HepG2 (cell line): ENCODE data around the gene MS4A14. TPM values are rescaled to one million over a fixed set of nuclear protein-coding genes. Genes with fewer than 3 reads are reported as not detected.
A peak's percentile ranks its signal among the peaks of the same experiment; 100 is the strongest.

ENCODE experiments used
- ATAC-seq: fragments of 200-7000 bp; cut with Tn5 transposase; 3 replicates; pipeline ENCODE4 v1.9.1; 2020; ENCODE audit warnings: mild to moderate bottlenecking, moderate library complexity
- BruUV-seq: library from RNA; stranded (reverse); fragments of 400-500 nt; replicated peaks from 2 replicates; lab custom pipeline; 2021; lab: Mats Ljungman, UMichigan
- CTCF ChIA-PET: fragments of 300-600 bp; formaldehyde crosslinking; extraction: SDS; loops from one replicate; lab custom pipeline; 2021; ENCODE audit warnings: low total read pairs, inconsistent platforms, low intra/inter-chr PET ratio; lab: Yijun Ruan, JAX
- POLR2A ChIA-PET: fragments of 350-600 bp; sonication (Branson Sonifier 250); formaldehyde crosslinking; loops from one replicate; lab custom pipeline; 2020; ENCODE audit warnings: antibody characterized with exemption, inconsistent platforms; lab: Yijun Ruan, JAX
- DNase-seq: peaks from one replicate; pipeline ENCODE4 v3.0.0-alpha.2; 2015; ENCODE audit warnings: low spot score
- FAIRE-seq: peaks from 3 replicates; lab custom pipeline; 2011; peaks lifted over from hg19 to GRCh38; lab: Jason Lieb, UNC
- H2AFZ ChIP-seq: one replicate; pipeline ENCODE4 v1.6.1; 2011; ENCODE audit warnings: low read length, inconsistent platforms
- H3K27ac ChIP-seq: fragments of 300-600 bp; 3 replicates; pipeline ENCODE4 v1.8.0; 2011; ENCODE audit warnings: mixed run types, mild to moderate bottlenecking, mixed read lengths, low read length, inconsistent platforms; ENCODE audit not compliant: insufficient read depth; ENCODE audit errors: extremely low read length
- H3K27me3 ChIP-seq, 2 experiments: fragments of 200-600 bp in 1 of 2; 2 replicates in 1 of 2; 3 replicates in 1 of 2; pipeline versions ENCODE4 v1.6.0 to v1.8.0; 2011; ENCODE audit warnings: low read length in 2 of 2, mild to moderate bottlenecking in 2 of 2, moderate library complexity in 2 of 2, inconsistent platforms in 1 of 2; ENCODE audit not compliant: insufficient read depth in 2 of 2, control insufficient read depth in 1 of 2
- H3K36me3 ChIP-seq, 2 experiments: fragments of 200-600 bp in 1 of 2; replicated peaks in 1 of 2; 2 replicates in 1 of 2; 3 replicates in 1 of 2; pipeline versions ENCODE4 v1.5.1 to v1.8.0; 2011; ENCODE audit warnings: low read length in 2 of 2, inconsistent platforms in 1 of 2; ENCODE audit not compliant: insufficient read depth in 2 of 2, control insufficient read depth in 1 of 2
- H3K4me1 ChIP-seq: 2 replicates; pipeline ENCODE4 v1.5.1; 2012; ENCODE audit warnings: low read length, inconsistent platforms; ENCODE audit not compliant: insufficient read depth
- H3K4me2 ChIP-seq: 2 replicates; pipeline ENCODE4 v1.6.0; 2011; ENCODE audit warnings: low read depth, low read length, inconsistent platforms
- H3K4me3 ChIP-seq, 3 experiments: fragments of 200-600 bp in 1 of 3; sonication (generic), shearing (Covaris generic) in 1 of 3; replicated peaks in 1 of 3; 2 replicates each; pipeline ENCODE4 v1.5.1; 2011 to 2016; ENCODE audit warnings: low read length in 3 of 3, inconsistent platforms in 2 of 3, low read depth in 2 of 3, mild to moderate bottlenecking in 2 of 3, control low read depth in 1 of 3, mixed read lengths in 1 of 3; ENCODE audit not compliant: insufficient read depth in 1 of 3
- H3K79me2 ChIP-seq: one replicate; pipeline ENCODE4 v1.6.1; 2011; ENCODE audit warnings: low read length, inconsistent platforms; ENCODE audit not compliant: insufficient read depth
- H3K9ac ChIP-seq: 2 replicates; pipeline ENCODE4 v1.6.0; 2011; ENCODE audit warnings: mild to moderate bottlenecking, low read depth, low read length, inconsistent platforms; ENCODE audit not compliant: insufficient read depth
- H3K9me3 ChIP-seq: 2 replicates; pipeline ENCODE4 v1.5.1; 2012; ENCODE audit warnings: mild to moderate bottlenecking, low read length
- H4K20me1 ChIP-seq: 2 replicates; pipeline ENCODE4 v1.6.0; 2011; ENCODE audit warnings: inconsistent platforms, mild to moderate bottlenecking, low read length, moderate library complexity; ENCODE audit not compliant: insufficient read depth
- CEBPB ChIP-seq: IDR thresholded peaks from 2 replicates; pipeline ENCODE4 v1.6.1; 2011; ENCODE audit warnings: low read depth, low read length, improper control_type of control experiment, borderline replicate concordance
- HMGA1 ChIP-seq: sonication (generic); formaldehyde crosslinking; conservative IDR thresholded peaks from 2 replicates; pipeline ENCODE4 v1.4.0; 2020; ENCODE audit warnings: missing genetic modification reagents
- THYN1 ChIP-seq: sonication (generic); formaldehyde crosslinking; IDR thresholded peaks from 2 replicates; pipeline ENCODE4 v1.8.1; 2023; ENCODE audit warnings: low read depth, mild to moderate bottlenecking, moderate library complexity, missing genetic modification reagents, borderline replicate concordance
- ZNF260 ChIP-seq: sonication (generic); formaldehyde crosslinking; IDR thresholded peaks from 2 replicates; pipeline ENCODE4 v1.4.0; 2020; ENCODE audit warnings: missing genetic modification reagents, low read depth, mild to moderate bottlenecking, borderline replicate concordance
- ZNF644 ChIP-seq: IDR thresholded peaks from 2 replicates; pipeline ENCODE4 v1.6.1; 2016; ENCODE audit warnings: low read depth
- WGBS: methylation state at CpG from one replicate; pipeline ENCODE4 v1.1.6; 2017; ENCODE audit warnings: low lambda C conversion rate; 5-methylcytosine and 5-hydroxymethylcytosine counted together
- in situ Hi-C: cut with HindIII; loops from 2 replicates; pipeline ENCODE4 v1.10.0; 2017; ENCODE audit warnings: low pct_unique_long_range_greater_than_20kb; ENCODE audit not compliant: extremely low pct_ligation_motif_present
- intact Hi-C: fragments of 100-400 bp; cut with micrococcal nuclease; formaldehyde crosslinking; loops from one replicate; pipeline ENCODE4 v1.10.0; 2022; ENCODE audit not compliant: unreplicated experiment
- polyA plus RNA-seq, 8 experiments: library from polyadenylated mRNA; depleted of rRNA in 3 of 8; stranded (reverse) in 7 of 8; unstranded in 1 of 8; fragments of >200 nt; fragmentation: Illumina TruSeq in 4 of 8; extraction: Trizol in 4 of 8; gene quantifications; 2 replicates each; pipeline versions ENCODE4 v1.2.1 to v1.2.3, GENCODE V29; 2011 to 2016; ENCODE audit warnings: low read depth in 4 of 8, missing spikeins in 1 of 8, mixed read lengths in 1 of 8; ENCODE audit not compliant: insufficient read depth in 1 of 8
- total RNA-seq, 5 experiments: library from RNA; depleted of rRNA; stranded (reverse); fragments of >200 nt; fragmentation: Illumina TruSeq; extraction: Trizol; gene quantifications; 2 replicates each; pipeline ENCODE4 v1.2.3, GENCODE V29; 2016; ENCODE audit warnings: low read depth in 1 of 5
- TF ChIP-seq, protein P1 (sequence below): sonication (generic); formaldehyde crosslinking; IDR thresholded peaks from 2 replicates; pipeline ENCODE4 v1.4.0; 2020; ENCODE audit warnings: mild to moderate bottlenecking, missing genetic modification reagents
- TF ChIP-seq, protein P2 (sequence below): sonication (generic); formaldehyde crosslinking; IDR thresholded peaks from 2 replicates; pipeline ENCODE4 v1.8.1; 2023; ENCODE audit warnings: mild to moderate bottlenecking, moderate library complexity, missing genetic modification reagents

The MS4A14 gene
- total and polyA plus RNA-seq, 2 of the 13 experiments (the other 11 are each of a cell fraction or from before 2014, with no cell fraction given), result not detected

- Histone ChIP-seq H3K27me3 (peaks cover 0 to 6% of the 10 kb centered on the region in 2 experiments; a peak in 1 of 5 replicates), H3K36me3 (no peaks in the 10 kb centered on the region), H3K4me3 (no peak overlapping the region), H3K9ac (no peak overlapping the region), H3K79me2 (no peaks in the 10 kb centered on the region), H3K4me1 (no peaks in the 10 kb centered on the region), H3K4me2 (no peak overlapping the region), H3K9me3 (no peaks in the 10 kb centered on the region), H3K27ac (no peak overlapping the region), H2AFZ (no peak overlapping the region), H4K20me1 (no peaks in the 10 kb centered on the region)
- FAIRE-seq (no peak), DNase-seq (no peak), ATAC-seq (no peak)
- BruUV-seq, result no TSS peak
- TF ChIP-seq CEBPB (peak; percentile 57; the same call in 1 of the 2 replicates), THYN1 (CRISPR knock-in tag) (no peak), ZNF644 (no peak)
- ChIA-PET CTCF (no interaction called here), POLR2A (no interaction called here)
- intact Hi-C loops (loop anchor here (5.0 kb wide), 1 partner anchor 80 kb away; no protein-coding TSS in a partner anchor), in situ Hi-C loops (loop anchor here (25.0 kb wide), 1 partner anchor 140 kb away; the partner anchor contains the start of gene MS4A12)
- WGBS, result 5% methylated on average over 2 of the region's 2 CpGs
Measured at GRCh38 chr11:60347084-60347797, 49.0 kb upstream of the MS4A14 start.

DNA sequence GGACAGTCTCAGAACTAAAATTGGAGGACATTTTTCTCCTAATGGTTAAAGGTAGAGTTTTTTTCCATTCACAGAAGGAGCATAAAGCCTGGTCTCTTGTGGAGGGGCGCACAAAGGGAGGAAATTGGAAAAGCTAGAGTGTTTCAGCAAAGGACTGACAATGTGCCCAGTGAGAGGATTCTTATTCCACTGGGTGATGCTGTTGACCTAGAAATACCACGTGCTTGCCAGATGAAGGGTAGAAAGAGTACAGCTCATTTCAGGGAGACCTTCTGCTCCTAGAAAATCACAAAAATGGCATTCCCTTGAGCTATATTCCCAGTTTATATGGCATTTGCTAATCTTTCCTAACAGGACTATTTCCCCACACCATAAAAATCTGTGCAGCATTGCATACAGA, 48.1 kb upstream of the MS4A14 start:
- BruUV-seq, result no TSS peak
- intact Hi-C loops (loop anchor here (5.0 kb wide), 1 partner anchor 81 kb away; no protein-coding TSS in a partner anchor), in situ Hi-C loops (loop anchor here (25.0 kb wide), 1 partner anchor 139 kb away; the partner anchor contains the start of gene MS4A12)
- Histone ChIP-seq H2AFZ (no peak overlapping the region), H3K27me3 (peaks cover 0 to 6% of the 10 kb centered on the region in 2 experiments; a peak in 1 of 5 replicates), H3K79me2 (no peaks in the 10 kb centered on the region), H4K20me1 (no peaks in the 10 kb centered on the region), H3K9ac (no peak overlapping the region), H3K4me1 (no peaks in the 10 kb centered on the region), H3K4me3 (no peak overlapping the region), H3K27ac (no peak overlapping the region), H3K9me3 (no peaks in the 10 kb centered on the region), H3K4me2 (no peak overlapping the region), H3K36me3 (no peaks in the 10 kb centered on the region)
- ChIA-PET POLR2A (no interaction called here), CTCF (no interaction called here)
- WGBS, result 19% methylated on average over 2 of the region's 2 CpGs
- ATAC-seq (no peak), DNase-seq (no peak), FAIRE-seq (no peak)
- no peak for TF ChIP-seq HMGA1
- TF ChIP-seq ZNF260 (CRISPR knock-in tag), result no peak
- TF ChIP-seq, protein P1, sequence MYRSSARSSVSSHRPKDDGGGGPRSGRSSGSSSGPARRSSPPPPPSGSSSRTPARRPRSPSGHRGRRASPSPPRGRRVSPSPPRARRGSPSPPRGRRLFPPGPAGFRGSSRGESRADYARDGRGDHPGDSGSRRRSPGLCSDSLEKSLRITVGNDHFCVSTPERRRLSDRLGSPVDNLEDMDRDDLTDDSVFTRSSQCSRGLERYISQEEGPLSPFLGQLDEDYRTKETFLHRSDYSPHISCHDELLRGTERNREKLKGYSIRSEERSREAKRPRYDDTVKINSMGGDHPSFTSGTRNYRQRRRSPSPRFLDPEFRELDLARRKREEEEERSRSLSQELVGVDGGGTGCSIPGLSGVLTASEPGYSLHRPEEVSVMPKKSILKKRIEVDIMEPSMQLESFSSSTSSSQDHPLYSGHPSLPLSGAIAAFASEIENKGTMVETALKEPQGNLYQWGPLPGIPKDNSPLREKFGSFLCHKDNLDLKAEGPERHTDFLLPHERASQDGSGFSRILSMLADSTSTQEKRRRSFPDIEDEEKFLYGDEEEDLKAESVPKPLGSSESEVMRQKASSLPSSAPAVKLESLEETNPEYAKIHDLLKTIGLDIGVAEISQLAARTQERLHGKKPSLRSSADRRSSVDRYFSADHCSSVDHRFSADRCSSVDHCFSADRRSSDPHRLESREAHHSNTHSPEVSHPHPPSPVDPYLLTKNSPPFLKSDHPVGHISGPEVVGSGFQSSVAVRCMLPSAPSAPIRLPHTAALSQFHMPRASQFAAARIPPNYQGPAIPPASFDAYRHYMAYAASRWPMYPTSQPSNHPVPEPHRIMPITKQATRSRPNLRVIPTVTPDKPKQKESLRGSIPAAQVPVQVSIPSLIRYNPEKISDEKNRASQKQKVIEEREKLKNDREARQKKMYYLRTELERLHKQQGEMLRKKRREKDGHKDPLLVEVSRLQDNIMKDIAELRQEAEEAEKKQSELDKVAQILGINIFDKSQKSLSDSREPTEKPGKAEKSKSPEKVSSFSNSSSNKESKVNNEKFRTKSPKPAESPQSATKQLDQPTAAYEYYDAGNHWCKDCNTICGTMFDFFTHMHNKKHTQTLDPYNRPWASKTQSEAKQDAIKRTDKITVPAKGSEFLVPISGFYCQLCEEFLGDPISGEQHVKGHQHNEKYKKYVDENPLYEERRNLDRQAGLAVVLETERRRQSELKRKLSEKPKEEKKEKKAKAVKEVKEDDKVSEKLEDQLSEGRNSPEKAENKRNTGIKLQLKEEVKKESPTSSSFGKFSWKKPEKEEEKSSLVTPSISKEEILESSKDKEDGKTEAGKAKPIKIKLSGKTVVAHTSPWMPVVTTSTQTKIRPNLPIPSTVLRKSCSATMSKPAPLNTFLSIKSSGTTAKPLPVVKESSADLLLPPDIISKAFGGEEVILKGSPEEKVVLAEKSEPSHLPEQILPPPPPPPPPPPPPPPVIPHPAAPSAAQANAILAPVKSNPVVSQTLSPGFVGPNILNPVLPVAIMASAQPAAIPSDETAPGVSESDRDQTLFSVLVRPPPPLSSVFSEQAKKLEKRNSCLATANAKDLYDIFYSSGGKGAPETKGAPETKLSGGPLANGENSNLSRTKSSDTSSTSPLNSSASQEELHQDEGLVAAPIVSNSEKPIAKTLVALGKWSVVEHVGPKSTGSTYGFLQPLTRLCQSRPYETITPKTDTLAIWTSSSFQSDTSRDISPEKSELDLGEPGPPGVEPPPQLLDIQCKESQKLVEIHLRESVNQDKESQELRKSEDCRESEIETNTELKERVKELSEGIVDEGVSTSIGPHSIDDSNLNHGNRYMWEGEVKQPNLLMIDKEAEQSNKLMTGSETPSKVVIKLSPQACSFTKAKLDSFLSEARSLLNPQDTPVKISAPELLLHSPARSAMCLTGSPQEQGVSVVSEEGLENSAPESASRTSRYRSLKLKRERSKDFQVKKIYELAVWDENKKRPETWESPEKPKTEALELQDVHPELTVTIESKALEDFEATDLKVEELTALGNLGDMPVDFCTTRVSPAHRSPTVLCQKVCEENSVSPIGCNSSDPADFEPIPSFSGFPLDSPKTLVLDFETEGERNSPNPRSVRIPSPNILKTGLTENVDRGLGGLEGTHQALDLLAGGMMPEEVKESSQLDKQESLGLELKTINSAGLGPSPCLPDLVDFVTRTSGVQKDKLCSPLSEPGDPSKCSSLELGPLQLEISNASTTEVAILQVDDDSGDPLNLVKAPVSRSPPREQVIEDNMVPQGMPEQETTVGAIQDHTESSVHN, result no peak
- TF ChIP-seq, protein P2, sequence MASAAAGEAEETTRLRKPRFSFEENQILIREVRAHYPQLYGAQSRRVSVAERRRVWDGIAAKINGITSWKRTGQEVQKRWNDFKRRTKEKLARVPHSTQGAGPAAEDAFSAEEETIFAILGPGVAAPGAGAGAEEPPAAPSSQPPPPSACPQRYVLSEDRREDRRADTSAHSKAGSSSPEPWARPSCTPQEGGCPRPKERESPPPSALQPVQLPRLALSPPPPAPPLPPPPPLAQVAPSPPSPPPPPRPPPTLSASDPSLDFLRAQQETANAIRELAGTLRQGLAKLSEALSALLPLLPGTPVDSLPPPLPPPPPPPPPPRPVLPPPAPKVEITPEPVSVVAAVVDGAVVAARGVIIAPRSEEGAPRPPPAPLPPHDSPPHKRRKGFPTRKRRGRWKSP (CRISPR knock-in tag), result no peak
